Head of caudate nucleus (tissue), 42 donors: Measurements from ENCODE around the gene MYO7A.

Experiments used
- DNase-seq, 42 donors: peaks; one replicate each; pipeline versions ENCODE4 v3.0.0 to v3.0.0-alpha.2; 2020 to 2021; ENCODE audit warnings: mixed read lengths in 7 of 42
- intact Hi-C: fragments of 100-400 bp; cut with DNase I; formaldehyde crosslinking; loops from one replicate; pipeline ENCODE4 v1.15.0; 2022

MYO7A gene

DNA sequence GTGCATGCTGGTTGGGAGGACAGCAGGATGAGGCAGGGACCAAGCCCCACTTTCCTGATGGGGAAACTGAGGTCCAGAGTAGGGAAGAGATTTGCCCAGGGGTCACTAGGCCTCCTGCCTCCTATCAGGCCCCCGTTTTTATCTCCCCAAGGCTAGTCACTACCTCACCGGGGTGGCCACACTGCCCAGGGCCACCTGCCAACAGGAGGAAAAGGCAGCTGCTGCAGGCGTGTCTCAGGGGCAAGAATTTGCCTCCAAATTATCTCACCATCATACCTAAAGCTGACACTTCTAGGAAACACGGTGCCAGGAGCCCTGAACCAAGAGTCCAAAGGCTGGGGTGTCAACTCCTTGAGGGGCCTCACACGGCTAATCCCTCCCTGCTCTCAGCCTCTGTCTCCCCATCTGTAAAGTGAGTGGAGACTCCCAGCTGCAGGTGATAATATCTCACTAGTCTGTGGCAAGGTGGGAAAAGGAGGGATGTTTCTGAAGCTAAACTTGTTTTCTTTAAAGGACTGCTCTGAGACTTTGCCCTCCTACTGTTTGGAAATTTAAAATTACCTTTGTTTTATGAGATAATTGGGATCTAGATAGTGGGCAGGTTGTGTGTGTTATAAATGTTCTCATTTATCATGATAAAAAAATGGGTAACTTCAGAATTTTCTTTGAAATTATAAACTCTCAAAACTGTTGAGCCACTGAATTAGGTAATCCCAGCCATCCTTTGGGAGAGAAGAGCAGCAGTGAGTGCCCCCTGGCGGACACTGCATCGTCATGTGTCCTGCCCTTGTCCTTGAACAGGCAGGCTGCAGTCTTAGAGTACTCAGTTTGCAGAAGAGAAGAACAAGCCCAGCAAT is 60.0 kb downstream of the MYO7A start:
- intact Hi-C loops = loop anchor here (5.0 kb wide), 1 partner anchor 61 kb away; the partner anchor contains the start of gene MYO7A
- DNase-seq = peak; percentile 46 to 94 (median 85)

DNA sequence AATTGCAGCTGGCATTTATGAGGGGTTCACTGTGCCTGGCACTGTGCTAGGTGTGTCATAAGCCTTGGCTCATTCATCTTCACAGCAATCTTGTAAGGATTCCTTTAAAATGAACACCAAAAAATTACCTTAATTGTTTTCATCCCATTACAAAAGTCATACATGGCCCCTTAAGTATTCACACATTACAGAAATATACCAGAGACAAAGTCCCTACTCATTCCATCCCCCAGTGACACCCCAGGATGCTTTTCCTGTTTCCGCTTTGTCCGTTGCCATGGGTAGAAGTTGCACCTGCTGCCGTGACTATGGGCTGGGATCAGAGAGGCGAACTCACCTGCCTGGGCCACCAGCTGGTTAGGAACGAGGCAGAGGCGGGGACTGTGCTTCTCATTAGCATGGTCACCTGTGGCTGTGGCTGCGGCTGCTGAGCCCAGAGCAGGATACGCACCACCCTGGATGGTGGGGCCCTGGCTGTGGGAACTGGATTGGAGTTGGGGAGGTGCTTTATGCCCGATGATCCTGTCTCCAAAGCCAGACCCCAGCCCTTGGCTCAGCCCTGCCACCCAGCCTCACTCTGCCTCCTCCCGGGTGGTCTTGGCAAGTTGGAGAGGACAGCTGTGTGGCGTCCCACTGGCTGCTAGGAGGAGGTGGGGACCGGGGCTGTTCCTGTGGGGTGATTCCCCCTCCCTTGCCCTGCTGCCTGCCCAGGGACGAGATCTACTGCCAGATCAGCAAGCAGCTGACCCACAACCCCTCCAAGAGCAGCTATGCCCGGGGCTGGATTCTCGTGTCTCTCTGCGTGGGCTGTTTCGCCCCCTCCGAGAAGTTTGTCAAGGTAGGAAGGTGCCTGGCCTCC is 60.8 kb downstream of the MYO7A start:
- intact Hi-C loops = loop anchor here (5.0 kb wide), 1 partner anchor 62 kb away; the partner anchor contains the start of gene MYO7A
- no peak for DNase-seq

DNA sequence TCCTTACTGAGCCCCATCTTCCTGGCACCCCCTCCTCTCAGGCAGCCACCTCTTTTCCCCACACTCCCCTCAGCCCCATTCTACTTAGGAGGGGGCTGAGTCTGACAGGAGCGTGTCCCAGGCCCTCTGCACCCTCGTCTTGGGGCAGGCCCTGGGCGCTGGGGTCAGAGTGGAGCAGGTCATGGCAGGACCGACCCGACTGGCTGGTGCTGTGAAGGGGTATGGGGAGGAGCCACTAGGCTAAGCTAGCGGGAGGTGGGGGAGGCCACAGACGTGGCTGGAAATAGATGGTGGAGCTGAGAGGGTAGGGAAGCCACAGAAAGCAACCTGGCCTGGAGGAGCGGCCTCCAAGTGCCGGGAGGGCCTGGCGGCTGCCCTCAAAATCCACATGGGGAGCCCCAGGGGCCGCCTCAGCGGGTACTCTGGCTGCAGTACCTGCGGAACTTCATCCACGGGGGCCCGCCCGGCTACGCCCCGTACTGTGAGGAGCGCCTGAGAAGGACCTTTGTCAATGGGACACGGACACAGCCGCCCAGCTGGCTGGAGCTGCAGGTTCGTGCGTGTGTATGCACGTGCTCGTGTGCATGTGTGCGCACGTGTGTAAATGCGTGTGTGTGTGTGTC is 61.7 kb downstream of the MYO7A start:
- intact Hi-C loops = loop anchor here (5.0 to 10.0 kb wide), 2 partner anchors 62 to 355 kb away; partner anchors contain the start of gene MYO7A
- DNase-seq = no peak

DNA sequence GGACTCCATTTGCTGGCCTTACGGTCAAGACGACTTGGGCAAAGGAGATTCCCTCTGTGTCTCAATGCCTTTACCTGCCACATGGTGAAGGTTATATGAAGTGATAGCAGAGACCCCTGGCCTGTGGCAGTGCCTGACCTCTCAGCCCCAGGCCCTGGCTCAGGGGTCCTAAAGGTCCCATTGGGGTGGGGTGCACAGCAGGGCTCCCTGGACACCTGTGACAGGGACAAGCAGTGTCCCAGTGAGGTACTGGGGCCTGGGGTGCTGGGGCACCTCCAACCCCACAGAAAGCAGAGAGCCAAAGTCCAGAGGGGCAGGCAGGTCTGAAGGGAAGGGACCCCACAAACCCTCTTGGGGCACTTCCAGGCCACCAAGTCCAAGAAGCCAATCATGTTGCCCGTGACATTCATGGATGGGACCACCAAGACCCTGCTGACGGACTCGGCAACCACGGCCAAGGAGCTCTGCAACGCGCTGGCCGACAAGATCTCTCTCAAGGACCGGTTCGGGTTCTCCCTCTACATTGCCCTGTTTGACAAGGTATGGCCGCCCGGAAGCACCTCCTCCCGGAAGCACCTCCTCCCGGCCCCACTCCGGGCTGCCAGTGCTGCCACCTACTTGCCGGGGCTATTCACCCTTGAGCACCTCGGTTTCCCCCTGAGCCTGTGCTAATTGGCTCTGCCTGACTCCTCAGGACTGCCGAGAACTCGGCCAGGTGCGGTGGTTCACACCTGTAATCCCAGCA is 62.5 kb downstream of the MYO7A start:
- intact Hi-C loops = loop anchor here (10.0 kb wide), 1 partner anchor 354 kb away; no protein-coding TSS in a partner anchor
- no peak for DNase-seq

DNA sequence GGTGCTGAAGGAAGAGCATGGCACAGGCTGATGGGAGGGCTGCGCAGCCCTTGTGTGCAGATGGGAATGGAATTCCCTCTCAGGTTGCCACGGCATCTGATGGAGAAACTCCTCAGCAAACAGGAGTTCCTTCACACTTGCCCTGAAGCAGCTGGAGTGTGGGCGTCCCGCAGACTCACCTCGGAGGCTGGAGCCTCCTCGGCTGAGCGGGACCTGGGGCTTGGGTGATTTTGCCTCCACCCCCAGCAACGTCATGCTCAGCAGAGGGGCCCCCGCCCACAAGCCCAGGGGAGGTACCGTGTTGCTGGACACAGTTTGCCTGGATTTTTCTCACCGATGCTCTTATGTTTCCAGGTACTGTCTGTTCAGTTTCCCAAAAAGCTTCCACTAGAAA is 63.4 kb downstream of the MYO7A start:
- intact Hi-C loops = loop anchor here (10.0 kb wide), 1 partner anchor 353 kb away; no protein-coding TSS in a partner anchor
- peak in 16 of 42 donors; percentile 13 to 64 (median 37) for DNase-seq

DNA sequence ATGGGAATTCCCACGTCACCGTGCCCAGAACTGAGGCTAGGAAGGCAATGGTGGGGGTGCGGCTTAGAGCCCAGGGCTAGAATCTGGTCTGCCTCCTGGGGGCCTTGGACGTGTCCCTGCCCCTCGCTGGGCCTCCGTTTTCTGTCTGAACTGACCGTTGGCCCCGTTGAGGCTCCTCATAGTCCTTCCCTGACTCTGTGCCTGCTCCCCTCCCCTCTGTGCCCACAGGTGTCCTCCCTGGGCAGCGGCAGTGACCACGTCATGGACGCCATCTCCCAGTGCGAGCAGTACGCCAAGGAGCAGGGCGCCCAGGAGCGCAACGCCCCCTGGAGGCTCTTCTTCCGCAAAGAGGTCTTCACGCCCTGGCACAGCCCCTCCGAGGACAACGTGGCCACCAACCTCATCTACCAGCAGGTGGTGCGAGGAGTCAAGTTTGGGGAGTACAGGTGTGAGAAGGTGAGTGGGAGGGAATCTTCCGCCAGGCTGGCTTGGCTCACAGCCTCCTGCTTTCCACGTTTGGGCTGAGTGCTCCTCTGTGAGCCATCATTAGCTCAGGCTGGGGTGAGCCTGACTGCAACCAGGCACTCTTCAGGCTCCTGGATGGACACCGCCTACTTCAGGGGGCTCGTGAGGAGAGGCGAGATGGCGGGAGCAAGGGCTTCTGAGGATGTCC is 63.9 kb downstream of the MYO7A start:
- peak in 35 of 42 donors; percentile 16 to 68 (median 47) for DNase-seq
- intact Hi-C loops = loop anchor here (10.0 kb wide), 1 partner anchor 353 kb away; no protein-coding TSS in a partner anchor

DNA sequence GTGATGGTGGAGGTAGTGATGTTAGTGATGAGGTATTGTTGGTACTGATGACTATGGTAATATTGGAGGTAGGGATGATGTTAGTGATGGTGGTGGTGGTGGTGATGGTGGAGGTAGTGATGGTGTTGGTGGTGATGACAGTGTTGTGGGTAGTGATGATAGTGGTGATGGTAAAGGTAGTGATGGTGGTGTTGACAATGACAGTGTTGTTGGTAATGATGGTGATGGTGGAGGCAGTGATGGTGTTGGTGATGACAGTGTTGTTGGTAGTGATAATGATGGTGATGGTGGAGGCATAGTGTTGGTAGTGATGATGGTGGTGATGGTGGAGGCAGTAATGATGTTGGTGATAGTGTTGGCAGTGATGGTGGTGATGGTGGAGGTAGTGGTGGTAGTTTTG is 65.1 kb downstream of the MYO7A start:
- intact Hi-C loops = loop anchor here (10.0 kb wide), 1 partner anchor 352 kb away; no protein-coding TSS in a partner anchor
- DNase-seq = no peak

DNA sequence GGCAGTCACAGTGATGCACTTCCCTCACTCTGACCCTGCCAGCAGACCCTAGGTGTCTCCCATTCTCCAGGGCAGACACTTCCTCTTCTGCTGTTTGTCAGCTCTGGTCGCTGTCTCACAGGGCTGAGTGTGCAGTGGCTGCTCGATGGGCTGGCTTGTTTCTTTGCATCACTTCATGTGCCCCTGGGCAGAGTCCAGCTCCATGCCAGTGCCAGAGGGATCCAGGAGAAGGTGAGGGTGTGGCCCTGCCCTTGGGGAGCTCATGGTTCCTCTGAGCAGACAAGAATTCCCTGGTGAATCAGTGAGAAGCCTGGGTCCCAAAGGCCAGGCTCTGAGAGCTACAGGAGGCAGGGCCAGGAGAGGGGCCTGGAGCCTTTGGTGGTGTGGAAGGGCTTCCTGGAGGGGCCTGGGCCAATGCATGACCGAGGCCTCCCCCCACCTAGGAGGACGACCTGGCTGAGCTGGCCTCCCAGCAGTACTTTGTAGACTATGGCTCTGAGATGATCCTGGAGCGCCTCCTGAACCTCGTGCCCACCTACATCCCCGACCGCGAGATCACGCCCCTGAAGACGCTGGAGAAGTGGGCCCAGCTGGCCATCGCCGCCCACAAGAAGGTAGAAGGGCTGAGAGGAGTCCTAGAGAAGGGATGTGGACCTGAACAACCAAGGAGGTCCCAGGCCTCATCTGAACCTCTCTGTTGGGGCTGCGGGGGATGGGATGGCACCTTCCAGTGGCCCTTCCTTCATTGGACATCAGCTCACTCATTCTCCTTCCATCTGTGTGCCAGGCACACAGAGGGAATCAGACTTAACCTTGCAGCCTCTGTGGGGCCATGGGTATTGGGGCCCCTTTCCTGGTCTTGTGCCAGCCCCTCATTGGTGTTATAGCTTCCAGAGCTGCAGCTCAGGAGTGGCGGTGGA is 66.1 kb downstream of the MYO7A start:
- intact Hi-C loops = loop anchor here (10.0 kb wide), 1 partner anchor 351 kb away; no protein-coding TSS in a partner anchor
- no peak for DNase-seq

DNA sequence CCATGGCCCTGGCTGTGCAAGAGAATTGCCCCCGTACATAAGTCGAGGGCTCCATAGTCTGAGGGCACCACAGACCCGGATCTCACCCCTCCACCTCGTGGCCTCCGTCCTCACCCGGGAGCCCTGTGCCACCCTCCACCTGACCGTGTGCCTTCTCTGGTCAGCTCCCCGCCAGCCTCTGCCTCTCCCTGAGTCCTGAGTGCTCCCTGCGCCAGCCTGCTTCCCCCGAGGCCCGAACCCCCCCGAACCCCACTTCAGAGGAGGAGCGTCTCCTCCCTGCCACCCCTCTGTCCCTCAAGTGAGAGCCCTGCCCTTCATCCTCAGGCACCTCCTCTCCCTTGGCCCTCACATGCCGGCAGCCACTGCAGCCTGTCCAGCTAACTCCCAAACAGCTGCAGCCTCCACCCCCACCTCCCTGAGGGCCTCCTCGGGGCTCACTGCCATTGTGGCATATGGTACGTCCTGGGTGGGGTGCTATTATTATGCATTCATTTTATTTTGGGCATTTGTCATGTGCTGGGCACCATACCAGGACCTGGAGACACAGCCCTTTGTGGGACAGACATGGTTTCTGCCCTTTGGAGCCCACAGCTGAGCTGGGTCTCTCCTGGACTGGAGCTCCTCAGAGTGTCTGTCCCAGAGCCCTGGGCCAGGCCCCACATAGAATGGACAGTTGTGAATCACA is 67.2 kb downstream of the MYO7A start:
- DNase-seq = no peak
- intact Hi-C loops = loop anchor here (10.0 kb wide), 1 partner anchor 350 kb away; no protein-coding TSS in a partner anchor

DNA sequence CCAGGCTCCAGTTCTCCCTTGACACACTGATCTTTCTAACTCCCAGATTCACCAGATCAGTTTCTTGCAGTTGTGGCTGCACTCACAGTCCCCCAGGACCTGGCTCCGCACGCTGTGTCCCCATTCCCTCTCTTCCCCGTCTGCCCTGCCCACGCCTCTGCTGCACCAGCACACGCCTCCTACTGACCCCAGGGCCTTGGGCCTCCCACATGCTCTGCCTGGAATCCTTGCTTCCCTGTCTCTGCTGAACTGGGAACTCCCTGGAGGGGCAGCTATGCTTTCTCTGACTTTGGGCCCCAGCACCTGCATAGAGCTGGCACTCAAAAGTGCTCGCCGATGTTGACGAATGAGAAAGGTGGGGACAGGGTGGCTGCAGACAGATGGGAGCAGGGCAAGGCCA is 68.9 kb downstream of the MYO7A start:
- intact Hi-C loops = loop anchor here (10.0 kb wide), 1 partner anchor 348 kb away; no protein-coding TSS in a partner anchor

DNA sequence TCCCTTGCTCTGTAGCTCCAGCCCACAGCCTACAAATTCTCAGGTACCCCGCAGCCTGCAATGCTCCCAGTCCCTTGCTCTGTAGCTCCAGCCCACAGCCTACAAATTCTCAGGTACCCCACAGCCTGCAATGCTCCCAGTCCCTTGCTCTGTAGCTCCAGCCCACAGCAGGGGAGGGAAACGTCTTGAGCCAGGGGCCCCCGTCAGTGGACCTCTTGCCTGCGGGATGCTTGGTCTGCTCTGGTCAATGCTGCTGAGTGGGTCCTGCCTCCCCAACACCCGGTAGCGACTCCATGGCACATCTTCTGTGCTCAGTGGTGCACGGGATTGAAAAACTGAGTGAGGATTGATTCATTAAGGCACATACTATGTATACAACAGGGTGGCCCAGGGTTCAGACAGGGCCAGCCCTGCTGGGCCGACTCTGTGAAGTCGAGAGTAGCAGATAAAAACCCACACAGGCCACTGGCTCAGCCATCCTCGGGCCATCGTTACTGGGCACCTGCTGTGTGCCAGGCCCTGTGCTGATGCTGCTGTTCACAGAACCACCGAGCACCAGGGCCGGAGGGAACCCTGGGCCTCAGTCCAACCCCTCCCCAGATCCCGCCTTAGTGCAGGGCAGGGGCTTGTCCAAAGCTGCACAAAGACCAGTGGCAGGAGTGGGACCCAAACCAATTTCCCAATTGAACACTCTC is 69.7 kb downstream of the MYO7A start:
- intact Hi-C loops = loop anchor here (10.0 kb wide), 1 partner anchor 347 kb away; no protein-coding TSS in a partner anchor
- DNase-seq = peak in 9 of 42 donors; percentile 0 to 23 (median 7)

More for the DNA sequence above, 68.9 kb downstream of the MYO7A start:
- peak in 5 of 42 donors; percentile 2 to 13 (median 5) for DNase-seq

DNA sequence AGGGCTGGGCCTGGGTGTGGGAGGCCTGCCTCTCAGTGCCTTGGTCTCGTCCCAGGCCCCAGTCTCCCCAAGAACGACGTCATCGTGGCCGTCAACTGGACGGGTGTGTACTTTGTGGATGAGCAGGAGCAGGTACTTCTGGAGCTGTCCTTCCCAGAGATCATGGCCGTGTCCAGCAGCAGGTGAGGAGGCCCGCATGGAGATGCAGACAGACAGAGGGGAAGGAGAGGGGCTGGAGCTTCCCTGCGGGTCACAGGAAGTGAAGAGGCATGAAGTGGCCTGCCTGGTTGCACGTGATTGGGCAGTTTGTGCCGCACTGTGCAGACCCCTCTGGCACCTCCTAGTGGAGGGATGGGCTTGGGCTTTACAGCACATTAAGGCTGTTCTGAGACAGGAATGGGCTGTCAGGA is 70.4 kb downstream of the MYO7A start:
- peak in 11 of 42 donors; percentile 2 to 29 (median 12) for DNase-seq
- intact Hi-C loops = loop anchor here (10.0 kb wide), 1 partner anchor 346 kb away; no protein-coding TSS in a partner anchor

DNA sequence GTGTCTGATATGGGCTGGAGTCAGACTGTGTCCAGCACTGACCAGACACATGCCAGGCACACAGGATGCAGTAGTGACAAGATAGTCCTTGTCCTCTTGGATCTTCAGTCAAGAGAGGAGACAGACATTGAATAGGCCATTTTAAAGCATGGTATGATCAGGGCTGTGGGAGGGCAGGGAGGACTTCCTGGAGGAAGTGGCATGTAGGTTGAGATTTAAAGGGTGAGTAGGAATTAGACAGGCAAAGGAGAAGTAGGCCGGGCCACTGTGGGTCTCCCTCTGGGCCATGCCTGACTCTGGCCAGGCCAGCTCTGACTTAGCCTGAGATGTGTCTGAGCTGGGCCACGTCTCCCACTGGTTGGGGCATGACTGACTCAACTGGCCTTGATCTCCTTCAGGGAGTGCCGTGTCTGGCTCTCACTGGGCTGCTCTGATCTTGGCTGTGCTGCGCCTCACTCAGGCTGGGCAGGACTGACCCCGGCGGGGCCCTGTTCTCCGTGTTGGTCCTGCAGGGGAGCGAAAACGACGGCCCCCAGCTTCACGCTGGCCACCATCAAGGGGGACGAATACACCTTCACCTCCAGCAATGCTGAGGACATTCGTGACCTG is 71.2 kb downstream of the MYO7A start:
- intact Hi-C loops = loop anchor here (10.0 kb wide), 1 partner anchor 346 kb away; no protein-coding TSS in a partner anchor
- DNase-seq = peak in 10 of 42 donors; percentile 2 to 24 (median 6)
